Measurements from ENCODE around the gene PCBP4.
"Not testable (repeated sequence)": the region's sequence is repeated elsewhere in the genome, so short reads cannot be mapped to it uniquely, and the experiment has no call there.

PCBP4 gene

DNA sequence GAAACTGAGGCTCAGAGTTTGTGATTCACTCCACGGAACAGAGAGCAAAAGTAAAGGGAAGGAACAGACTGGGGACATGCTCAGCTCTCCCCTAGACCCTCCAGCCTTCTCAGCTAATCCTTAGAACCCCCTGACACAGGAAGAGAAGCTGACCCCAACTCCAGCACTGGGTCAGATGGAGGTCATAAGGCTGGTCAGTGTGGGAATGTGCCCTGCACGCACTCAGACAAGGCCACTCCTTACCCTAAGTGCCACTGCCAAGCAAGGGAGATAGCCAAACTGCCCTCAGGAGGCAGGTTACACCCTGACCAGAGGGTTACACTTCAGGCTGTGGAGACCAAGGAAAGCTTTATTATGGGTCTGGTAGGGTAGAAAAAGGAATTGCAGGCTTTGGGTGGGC, 27.3 kb upstream of the PCBP4 start:
- FAIRE-seq: no peak
- DNase-seq (ENCODE audit: low spot score): no peak

DNA sequence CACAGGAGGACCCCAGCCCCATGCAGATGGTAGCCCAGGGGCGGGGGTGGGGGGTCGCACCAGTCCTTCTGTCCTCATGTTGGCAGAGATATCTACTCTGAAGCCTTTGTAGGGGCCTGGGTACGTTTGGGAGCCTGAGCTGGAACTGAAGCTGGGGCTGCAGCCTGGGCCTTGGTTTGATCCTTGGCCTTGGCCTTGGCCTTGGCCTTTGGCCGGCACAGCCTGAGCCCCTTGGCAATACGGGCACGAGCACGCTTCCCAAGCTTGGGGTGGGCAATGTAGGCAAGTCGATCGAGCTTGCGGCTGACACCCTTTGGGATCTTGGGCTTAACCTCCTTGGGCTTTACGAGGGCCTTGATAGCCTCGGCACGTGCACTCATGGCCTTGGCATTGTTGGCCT, 26.4 kb upstream of the PCBP4 start:
- not testable (repeated sequence) for DNase-seq (ENCODE audit: low spot score); FAIRE-seq

GRCh38 chr3:51992017-51992682, 24.9 kb upstream of the PCBP4 start:
- DNase-seq (ENCODE audit: low spot score) (no peak), FAIRE-seq (no peak)

DNA sequence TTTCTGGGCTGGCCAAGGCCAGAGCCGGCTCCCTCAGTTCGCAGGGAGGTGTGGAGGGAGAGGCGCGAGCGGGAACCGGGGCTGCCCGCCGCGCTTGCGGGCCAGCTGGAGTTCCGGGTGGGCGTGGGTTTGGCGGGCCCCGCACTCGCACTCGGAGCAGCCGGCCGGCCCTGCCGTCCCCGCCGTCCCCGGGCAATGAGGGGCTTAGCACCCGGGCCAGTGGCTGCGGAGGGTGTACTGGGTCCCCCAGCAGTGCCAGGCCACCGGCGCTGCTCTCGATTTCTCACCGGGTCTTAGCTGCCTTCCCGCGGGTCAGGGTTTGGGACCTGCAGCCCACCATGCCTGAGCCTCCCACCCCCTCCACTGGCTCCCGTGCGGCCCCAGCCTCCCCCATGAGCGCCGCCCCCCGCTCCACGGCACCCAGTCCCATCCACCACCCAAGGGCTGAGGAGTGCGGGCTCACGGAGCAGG, 23.3 kb upstream of the PCBP4 start:
- FAIRE-seq; DNase-seq (ENCODE audit: low spot score): not testable (repeated sequence)

DNA sequence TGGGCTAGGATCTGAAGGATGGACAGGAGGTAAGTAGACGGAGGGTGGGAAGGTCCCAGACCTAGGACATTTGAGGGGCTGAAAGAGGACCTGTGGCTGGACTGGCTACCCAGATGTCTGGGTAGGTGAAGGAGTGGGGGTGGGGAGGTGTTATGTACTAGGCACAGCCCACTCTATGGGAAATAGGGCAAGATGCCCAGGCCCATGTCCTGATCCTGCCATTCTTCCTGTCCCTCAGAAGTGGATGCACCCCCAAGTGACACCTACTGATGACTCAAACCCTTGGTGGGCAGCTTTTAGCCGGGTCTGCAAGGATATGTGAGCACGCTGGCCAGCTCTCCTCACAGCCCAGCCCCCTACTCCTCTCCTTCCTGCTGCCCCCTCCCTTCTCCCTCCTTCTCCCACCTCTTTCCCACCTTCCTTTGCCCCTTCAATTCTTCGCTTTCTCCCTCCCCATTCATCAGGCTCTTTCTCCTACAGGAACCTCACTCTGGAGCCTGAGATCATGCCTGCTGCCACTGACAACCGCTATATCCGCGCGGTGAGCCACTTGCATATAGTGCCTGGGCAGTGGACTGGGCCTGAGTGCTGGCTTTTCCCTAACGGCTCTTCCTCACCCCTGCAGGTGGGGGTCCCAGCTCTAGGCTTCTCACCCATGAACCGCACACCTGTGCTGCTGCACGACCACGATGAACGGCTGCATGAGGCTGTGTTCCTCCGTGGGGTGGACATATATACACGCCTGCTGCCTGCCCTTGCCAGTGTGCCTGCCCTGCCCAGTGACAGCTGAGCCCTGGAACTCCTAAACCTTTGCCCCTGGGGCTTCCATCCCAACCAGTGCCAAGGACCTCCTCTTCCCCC, 21.3 kb upstream of the PCBP4 start:
- FAIRE-seq: no peak
- DNase-seq (ENCODE audit: low spot score): no peak

- DNase-seq (ENCODE audit: low spot score): no peak
- FAIRE-seq: no peak
These were observed 20.3 kb upstream of the PCBP4 start for GRCh38 chr3:51987568-51987967.

DNA sequence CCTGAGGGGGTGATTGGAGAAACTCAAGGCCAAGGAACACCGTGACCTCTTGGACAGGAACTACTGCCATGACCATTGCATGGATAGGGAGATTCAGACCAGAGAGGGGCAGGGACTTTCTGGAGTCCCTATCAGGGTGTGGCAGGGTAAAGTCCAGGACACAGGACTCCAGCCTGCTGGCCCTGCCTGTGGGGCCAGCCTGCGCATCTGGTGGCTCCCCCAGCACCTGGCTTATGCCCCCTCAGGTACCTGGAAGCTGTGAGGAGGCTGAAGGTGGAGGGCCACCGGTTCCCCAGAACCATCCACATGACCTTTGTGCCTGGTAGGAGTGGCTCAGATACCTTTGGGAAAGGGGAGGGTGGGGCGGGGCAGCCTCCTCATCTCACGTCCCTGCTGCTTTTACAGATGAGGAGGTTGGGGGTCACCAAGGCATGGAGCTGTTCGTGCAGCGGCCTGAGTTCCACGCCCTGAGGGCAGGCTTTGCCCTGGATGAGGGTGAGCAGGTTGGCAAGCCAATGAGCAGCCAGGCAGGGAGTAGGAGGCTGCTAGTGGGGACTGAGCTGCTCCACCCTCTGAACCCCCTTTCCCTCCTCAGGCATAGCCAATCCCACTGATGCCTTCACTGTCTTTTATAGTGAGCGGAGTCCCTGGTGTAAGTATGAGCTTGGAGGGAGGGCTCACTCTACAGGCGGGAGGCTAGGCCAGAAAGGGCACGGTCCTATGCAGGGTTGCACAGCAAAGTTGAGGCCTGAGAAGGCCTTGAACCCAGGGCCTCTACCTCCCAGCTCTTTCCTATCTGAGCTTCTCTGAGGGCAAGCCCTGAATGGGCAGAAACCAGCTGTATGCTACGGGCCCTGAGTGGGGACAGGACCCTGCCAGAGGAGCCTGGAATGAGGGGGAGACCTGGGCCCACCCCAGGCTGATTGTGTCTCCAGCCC, 19.0 kb upstream of the PCBP4 start:
- no peak for DNase-seq (ENCODE audit: low spot score)
- no peak for FAIRE-seq

DNA sequence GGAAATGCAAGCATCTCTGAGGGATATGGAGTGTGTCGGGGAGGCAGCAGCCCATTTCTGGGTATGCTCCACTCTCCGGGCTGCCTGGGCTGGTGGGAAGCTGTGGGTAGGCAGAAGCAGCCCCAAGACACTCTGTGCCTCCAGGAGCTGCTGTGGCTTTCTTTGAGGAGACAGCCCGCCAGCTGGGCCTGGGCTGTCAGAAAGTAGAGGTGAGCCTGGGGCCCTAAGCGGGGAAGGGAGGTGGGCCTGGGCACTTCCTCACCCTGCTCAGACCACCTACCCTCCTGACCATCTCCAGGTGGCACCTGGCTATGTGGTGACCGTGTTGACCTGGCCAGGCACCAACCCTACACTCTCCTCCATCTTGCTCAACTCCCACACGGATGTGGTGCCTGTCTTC, 17.8 kb upstream of the PCBP4 start:
- DNase-seq (ENCODE audit: low spot score): no peak
- no peak for FAIRE-seq

- DNase-seq (ENCODE audit: low spot score) (no peak), FAIRE-seq (no peak)
These were observed 17.0 kb upstream of the PCBP4 start for GRCh38 chr3:51984269-51984647.

DNA sequence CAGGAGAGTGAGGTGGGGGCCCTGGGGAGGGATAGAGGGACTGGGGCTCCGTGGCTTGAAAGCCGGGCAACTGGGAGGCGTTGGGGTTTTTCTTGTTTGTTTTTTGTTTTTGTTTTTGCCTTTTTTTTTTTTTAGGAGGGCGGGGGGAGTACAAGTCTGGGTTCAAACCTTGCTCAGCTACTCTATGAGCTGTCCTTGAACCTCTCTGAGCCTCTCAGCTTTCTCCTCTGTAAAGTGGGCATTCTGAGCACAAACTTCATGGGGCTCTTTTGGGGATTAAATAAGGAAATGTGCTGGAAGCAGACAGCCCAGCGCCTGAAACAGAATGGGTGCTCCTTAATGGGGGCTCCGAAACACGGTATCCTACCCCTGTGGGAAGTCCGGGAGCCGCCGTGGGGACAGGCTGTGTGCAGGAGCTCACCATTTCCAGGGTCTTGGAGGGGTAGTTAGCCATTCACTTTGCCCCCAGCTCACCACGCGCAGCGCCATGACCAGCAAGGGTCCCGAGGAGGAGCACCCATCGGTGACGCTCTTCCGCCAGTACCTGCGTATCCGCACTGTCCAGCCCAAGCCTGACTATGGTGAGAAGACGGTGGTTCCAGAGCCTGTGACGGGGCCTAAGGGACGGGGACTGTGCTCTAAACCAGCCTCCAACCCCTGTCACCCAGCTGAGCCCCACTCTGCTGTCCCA, 16.5 kb upstream of the PCBP4 start:
- no peak for DNase-seq (ENCODE audit: low spot score)
- FAIRE-seq: no peak

GRCh38 chr3:51982838-51983577, 15.8 kb upstream of the PCBP4 start, which contains the start of gene ACY1:
Gene ACY1 (plus strand): TSS chr3:51983535. CDS start chr3:51984065, 530 bp downstream.
- FAIRE-seq (no peak), DNase-seq (ENCODE audit: low spot score) (peak; percentile 70)

- DNase-seq (ENCODE audit: low spot score) (peak; percentile 73), FAIRE-seq (no peak)
These were observed 15.1 kb upstream of the PCBP4 start for GRCh38 chr3:51982352-51982837.

DNA sequence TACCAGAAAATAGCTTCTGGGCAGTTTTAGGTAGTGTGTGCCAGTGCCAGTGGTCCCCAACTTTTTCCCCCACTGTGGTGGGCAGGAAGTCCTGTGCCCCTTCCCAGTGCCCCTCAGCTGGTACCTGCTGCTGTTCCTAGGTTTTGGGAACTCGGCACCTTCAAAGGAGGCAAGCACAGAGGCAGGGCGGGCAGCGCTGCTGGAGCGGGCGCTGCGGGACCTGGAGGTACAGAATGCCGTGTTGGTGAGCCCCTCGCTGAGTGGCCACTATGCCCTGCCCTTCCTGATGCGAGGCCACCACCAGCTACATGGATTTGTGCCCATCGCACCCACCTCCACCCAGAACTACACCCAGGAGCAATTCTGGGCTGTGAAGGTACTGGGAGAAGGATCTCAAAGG, 13.0 kb upstream of the PCBP4 start:
- no peak for DNase-seq (ENCODE audit: low spot score)
- no peak for FAIRE-seq

GRCh38 chr3:51978143-51978502, 10.9 kb upstream of the PCBP4 start:
- DNase-seq (ENCODE audit: low spot score) (no peak), FAIRE-seq (no peak)

DNA sequence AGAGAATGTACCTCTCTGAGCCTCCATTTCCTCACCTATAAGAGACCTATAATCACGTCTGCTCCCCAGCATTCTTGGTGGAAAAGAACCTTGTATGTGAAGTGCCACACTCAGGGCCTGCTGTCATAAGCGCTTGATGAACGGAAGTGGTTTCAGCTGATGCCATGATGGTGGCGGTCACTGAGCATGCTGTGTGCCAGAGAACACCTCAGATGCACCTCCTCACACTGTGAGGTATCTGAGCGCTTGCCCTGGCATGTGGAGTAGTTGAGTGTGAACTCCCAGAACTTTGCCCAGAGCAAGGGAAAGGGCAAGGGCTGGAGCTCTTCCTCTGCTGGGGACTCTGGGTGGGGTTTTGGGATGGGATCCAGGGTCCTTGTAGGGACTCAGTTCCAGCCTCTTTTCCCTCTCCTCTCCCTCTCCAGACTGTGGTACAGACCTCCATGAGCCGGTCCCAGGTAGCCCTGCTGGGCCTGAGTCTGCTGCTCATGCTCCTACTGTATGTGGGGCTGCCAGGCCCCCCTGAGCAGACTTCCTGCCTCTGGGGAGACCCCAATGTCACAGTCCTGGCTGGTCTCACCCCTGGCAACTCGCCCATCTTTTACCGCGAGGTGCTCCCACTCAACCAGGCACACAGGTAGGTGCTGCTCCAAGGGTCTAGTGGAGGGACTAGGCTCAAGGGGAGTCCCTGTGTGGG, 10.3 kb upstream of the PCBP4 start:
- DNase-seq (ENCODE audit: low spot score): no peak
- no peak for FAIRE-seq

GRCh38 chr3:51975852-51976549, 8.7 kb upstream of the PCBP4 start:
- DNase-seq (ENCODE audit: low spot score): no peak
- FAIRE-seq: no peak

DNA sequence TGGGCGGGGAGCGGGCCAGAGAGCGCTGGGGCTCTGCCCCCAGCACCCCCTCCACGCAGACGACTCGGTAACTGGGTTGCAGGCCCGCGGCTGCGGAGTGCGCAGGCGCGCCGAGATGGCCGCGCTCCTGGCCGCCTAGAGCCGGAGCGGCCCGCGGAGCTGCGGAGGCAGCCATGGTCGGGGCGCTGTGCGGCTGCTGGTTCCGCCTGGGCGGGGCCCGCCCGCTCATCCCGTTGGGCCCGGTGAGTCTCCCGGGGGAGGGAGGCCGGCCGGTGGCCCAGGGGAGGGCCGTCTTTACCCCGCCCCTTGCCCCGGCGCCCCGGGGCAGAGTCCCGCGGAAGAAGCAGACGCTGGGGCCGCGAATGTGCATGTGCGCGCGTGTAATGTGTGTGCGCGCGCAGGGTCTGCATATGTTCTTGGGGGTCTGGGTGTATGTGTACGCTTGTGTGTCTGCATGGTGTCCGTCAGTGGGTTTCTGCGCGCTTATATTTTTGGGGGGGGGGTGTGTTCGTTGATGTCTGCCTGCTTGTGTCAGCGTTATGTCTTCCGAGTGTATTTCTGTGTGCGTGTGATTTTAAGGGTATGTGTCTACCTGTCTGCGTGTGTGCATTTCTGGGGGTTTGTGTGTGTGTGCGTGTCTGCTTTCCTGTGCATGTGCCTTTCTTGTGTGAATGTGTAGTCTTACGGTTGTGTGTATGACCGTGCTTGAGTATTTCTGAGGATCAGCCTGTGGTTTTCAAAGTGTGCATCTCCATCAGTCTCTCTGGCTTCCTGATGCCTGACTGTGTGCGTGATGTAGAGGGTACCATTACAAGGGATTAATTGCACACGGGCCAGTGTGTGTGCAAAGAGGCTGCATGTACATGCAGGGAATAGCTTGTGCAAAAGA, 8.0 kb upstream of the PCBP4 start, which contains the start of gene ABHD14A:
TSS of gene ABHD14A (plus strand) at position 102 of the 889 bp plus-strand sequence. CDS start at position 174, 72 bp downstream.
- peak; percentile 21 for DNase-seq (ENCODE audit: low spot score)
- no peak for FAIRE-seq
